LNCaP clone FGC (cell line): ENCODE measurements around the gene CAPRIN1.

Experiments used
- DNase-seq: peaks from one replicate; pipeline ENCODE4 v3.0.0-alpha.2; 2011; ENCODE audit warnings: low read depth
- H3K4me3 ChIP-seq: 2 replicates; pipeline ENCODE4 v1.5.1; 2011; ENCODE audit warnings: mild to moderate bottlenecking, low read depth, low read length, control low read depth
- TF ChIP-seq, protein P1 (sequence below): IDR thresholded peaks from 2 replicates; pipeline ENCODE4 v1.5.1; 2012; ENCODE audit warnings: mild to moderate bottlenecking; ENCODE audit not compliant: control insufficient read depth, insufficient read depth; ENCODE audit errors: extremely low read depth

The CAPRIN1 gene

DNA sequence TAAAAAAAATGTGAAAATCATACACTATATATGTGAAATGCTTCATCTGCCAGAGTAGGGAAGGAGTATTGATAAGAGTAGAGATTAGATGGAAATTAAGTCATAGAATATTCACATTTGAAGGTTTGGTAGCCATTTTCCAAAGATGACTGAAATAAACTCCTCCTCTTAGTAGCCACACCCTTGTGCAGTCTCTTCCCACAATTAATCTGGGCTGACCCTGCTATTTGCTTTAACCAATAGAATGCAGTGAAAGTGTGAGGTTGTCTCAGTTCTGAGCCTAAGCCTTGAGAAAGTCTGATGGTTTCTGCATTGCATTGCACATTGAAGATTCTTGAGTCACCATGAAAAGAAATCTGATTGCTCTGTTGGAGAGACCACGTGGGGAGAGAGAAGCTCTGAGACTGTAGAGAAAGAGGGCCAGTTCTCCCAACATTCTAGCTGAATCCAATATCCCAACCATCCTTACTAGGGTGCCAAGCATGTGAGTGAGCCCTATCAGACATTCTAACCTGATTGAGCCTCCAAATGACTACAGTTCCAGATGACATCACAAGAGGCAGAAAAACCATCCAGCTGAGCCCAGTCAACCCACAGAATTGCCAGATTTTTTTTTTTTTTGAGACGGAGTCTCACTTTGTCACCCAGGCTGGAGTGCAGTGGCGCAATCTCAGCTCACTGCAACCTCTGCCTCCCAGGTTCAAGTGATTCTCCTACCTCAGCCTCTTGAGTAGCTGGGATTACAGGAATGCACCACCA, 29.4 kb upstream of the CAPRIN1 start:
- no peak overlapping the region for H3K4me3 ChIP-seq
- DNase-seq, result no peak
- TF ChIP-seq, protein P1, sequence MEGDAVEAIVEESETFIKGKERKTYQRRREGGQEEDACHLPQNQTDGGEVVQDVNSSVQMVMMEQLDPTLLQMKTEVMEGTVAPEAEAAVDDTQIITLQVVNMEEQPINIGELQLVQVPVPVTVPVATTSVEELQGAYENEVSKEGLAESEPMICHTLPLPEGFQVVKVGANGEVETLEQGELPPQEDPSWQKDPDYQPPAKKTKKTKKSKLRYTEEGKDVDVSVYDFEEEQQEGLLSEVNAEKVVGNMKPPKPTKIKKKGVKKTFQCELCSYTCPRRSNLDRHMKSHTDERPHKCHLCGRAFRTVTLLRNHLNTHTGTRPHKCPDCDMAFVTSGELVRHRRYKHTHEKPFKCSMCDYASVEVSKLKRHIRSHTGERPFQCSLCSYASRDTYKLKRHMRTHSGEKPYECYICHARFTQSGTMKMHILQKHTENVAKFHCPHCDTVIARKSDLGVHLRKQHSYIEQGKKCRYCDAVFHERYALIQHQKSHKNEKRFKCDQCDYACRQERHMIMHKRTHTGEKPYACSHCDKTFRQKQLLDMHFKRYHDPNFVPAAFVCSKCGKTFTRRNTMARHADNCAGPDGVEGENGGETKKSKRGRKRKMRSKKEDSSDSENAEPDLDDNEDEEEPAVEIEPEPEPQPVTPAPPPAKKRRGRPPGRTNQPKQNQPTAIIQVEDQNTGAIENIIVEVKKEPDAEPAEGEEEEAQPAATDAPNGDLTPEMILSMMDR, result no peak

DNA sequence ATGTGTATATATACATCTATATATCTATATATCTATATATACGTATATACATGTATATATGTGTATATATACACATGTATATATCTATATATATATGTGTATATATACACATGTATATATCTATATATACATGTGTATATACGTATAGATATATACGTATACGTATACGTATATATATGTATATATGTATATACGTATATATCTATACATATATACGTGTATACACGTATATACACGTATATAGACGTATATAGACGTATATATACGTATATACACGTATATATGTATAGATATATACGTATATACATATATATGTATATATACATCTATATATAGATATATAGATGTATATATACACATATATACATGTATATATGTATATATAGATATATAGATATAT, 25.1 kb upstream of the CAPRIN1 start:
- H3K4me3 ChIP-seq, result no peak overlapping the region
- TF ChIP-seq, protein P1, result no peak
- no peak for DNase-seq

GRCh38 chr11:34027516-34028408, 23.8 kb upstream of the CAPRIN1 start:
- DNase-seq, result no peak
- TF ChIP-seq, protein P1, result no peak
- H3K4me3 ChIP-seq, result no peak overlapping the region

GRCh38 chr11:34028425-34028824, 23.1 kb upstream of the CAPRIN1 start:
- TF ChIP-seq, protein P1, result no peak
- no peak for DNase-seq
- H3K4me3 ChIP-seq, result no peak overlapping the region

GRCh38 chr11:34029176-34029575, 22.4 kb upstream of the CAPRIN1 start:
- no peak for DNase-seq
- H3K4me3 ChIP-seq, result no peak overlapping the region
- TF ChIP-seq, protein P1, result no peak

GRCh38 chr11:34030382-34030781, 21.1 kb upstream of the CAPRIN1 start:
- no peak for DNase-seq
- TF ChIP-seq, protein P1, result no peak
- H3K4me3 ChIP-seq, result no peak overlapping the region
